Keratinocyte (primary cell): ENCODE results near the gene FCER1G.

ENCODE experiments used
- CTCF ChIP-seq, 3 experiments: IDR thresholded peaks in 1 of 3; conservative IDR thresholded peaks in 1 of 3; optimal IDR thresholded peaks in 1 of 3; 2 replicates in 2 of 3; 3 replicates in 1 of 3; pipeline versions ENCODE3 to v1.5.1; 2011; ENCODE audit warnings: low read length in 3 of 3, mild to moderate bottlenecking in 3 of 3, moderate library complexity in 2 of 3, control low read depth in 1 of 3, inconsistent platforms in 1 of 3; ENCODE audit not compliant: insufficient read depth in 2 of 3; ENCODE audit errors: extremely low read depth in 1 of 3
- EZH2 ChIP-seq: IDR thresholded peaks from one replicate; pipeline ENCODE4 v1.6.1; 2012; ENCODE audit warnings: inconsistent platforms, mild to moderate bottlenecking, low read length, moderate library complexity

- TF ChIP-seq CTCF (optimal IDR thresholded peaks at IDR 0.05 in 1 of 3, IDR thresholded peaks at IDR 0.05 in 1 of 3, conservative IDR thresholded peaks at IDR 0.05 in 1 of 3; ENCODE audit: extremely low read depth in 1 of 3, insufficient read depth in 2 of 3, low read length in 3 of 3) (no peak), EZH2 (no peak)
These were observed 39.2 kb upstream of the FCER1G start for GRCh38 chr1:161175771-161176453.
